Measurements from ENCODE around the gene SIRPB1.
"Not testable (repeated sequence)": the region's sequence is repeated elsewhere in the genome, so short reads cannot be mapped to it uniquely, and the experiment has no call there.

Gene SIRPB1

GRCh38 chr20:1651268-1652058 lies 31.7 kb upstream of the SIRPB1 start:
- no peak overlapping the region for H3K4me3 Mint-ChIP-seq
- no peaks in the 10 kb centered on the region for H3K27me3 Mint-ChIP-seq
- H3K4me1 Mint-ChIP-seq (ENCODE audit: low read depth): peaks cover 87% of the 10 kb centered on the region
- H3K27ac Mint-ChIP-seq: peak overlapping the region; percentile 71
- peaks cover 71% of the 10 kb centered on the region for H3K36me3 Mint-ChIP-seq (ENCODE audit: low read depth)
- no peak for DNase-seq
- H3K9me3 Mint-ChIP-seq: no peaks in the 10 kb centered on the region

GRCh38 chr20:1648101-1648500 lies 28.3 kb upstream of the SIRPB1 start:
- no peaks in the 10 kb centered on the region for H3K27me3 Mint-ChIP-seq
- peaks cover 63% of the 10 kb centered on the region for H3K36me3 Mint-ChIP-seq (ENCODE audit: low read depth)
- H3K4me3 Mint-ChIP-seq: no peak overlapping the region
- H3K4me1 Mint-ChIP-seq (ENCODE audit: low read depth): peaks cover 82% of the 10 kb centered on the region
- peak overlapping the region; percentile 95 for H3K27ac Mint-ChIP-seq
- DNase-seq: no peak
- H3K9me3 Mint-ChIP-seq: no peaks in the 10 kb centered on the region

GRCh38 chr20:1646975-1647431 lies 27.2 kb upstream of the SIRPB1 start:
- Mint-ChIP-seq H3K36me3 (ENCODE audit: low read depth) (peaks cover 57% of the 10 kb centered on the region), H3K9me3 (no peaks in the 10 kb centered on the region), H3K4me3 (no peak overlapping the region), H3K27me3 (no peaks in the 10 kb centered on the region), H3K4me1 (ENCODE audit: low read depth) (peaks cover 72% of the 10 kb centered on the region), H3K27ac (peak overlapping the region; percentile 95)
- DNase-seq: peak; percentile 67

- Mint-ChIP-seq H3K4me3 (no peak overlapping the region), H3K27me3 (no peaks in the 10 kb centered on the region), H3K36me3 (ENCODE audit: low read depth) (peaks cover 50% of the 10 kb centered on the region), H3K27ac (no peak overlapping the region), H3K9me3 (peaks cover 10% of the 10 kb centered on the region), H3K4me1 (ENCODE audit: low read depth) (peaks cover 56% of the 10 kb centered on the region)
- DNase-seq: no peak
These were observed 24.5 kb upstream of the SIRPB1 start for GRCh38 chr20:1644101-1644962.

GRCh38 chr20:1638643-1639042 lies 18.8 kb upstream of the SIRPB1 start:
- H3K27ac Mint-ChIP-seq, H3K4me3 Mint-ChIP-seq, DNase-seq, H3K27me3 Mint-ChIP-seq: not testable (repeated sequence)
- peaks cover 44% of the 10 kb centered on the region for H3K4me1 Mint-ChIP-seq (ENCODE audit: low read depth)
- peaks cover 12% of the 10 kb centered on the region for H3K9me3 Mint-ChIP-seq
- peaks cover 35% of the 10 kb centered on the region for H3K36me3 Mint-ChIP-seq (ENCODE audit: low read depth)

- peaks cover 12% of the 10 kb centered on the region for H3K9me3 Mint-ChIP-seq
- H3K4me1 Mint-ChIP-seq (ENCODE audit: low read depth): peaks cover 51% of the 10 kb centered on the region
- peaks cover 38% of the 10 kb centered on the region for H3K36me3 Mint-ChIP-seq (ENCODE audit: low read depth)
- H3K4me3 Mint-ChIP-seq: no peak overlapping the region
- H3K27me3 Mint-ChIP-seq: no peaks in the 10 kb centered on the region
- peak overlapping the region; percentile 20 for H3K27ac Mint-ChIP-seq
- DNase-seq: no peak
These were observed 17.9 kb upstream of the SIRPB1 start for GRCh38 chr20:1637755-1638154.

- H3K36me3 Mint-ChIP-seq (ENCODE audit: low read depth): peaks cover 38% of the 10 kb centered on the region
- no peak overlapping the region for H3K4me3 Mint-ChIP-seq
- peaks cover 57% of the 10 kb centered on the region for H3K4me1 Mint-ChIP-seq (ENCODE audit: low read depth)
- no peak for DNase-seq
- no peaks in the 10 kb centered on the region for H3K27me3 Mint-ChIP-seq
- H3K27ac Mint-ChIP-seq: peak overlapping the region; percentile 20
- H3K9me3 Mint-ChIP-seq: peaks cover 12% of the 10 kb centered on the region
These were observed 17.4 kb upstream of the SIRPB1 start for GRCh38 chr20:1637226-1637625.

GRCh38 chr20:1636621-1637020 lies 16.8 kb upstream of the SIRPB1 start:
- Mint-ChIP-seq H3K27me3 (no peaks in the 10 kb centered on the region), H3K4me1 (ENCODE audit: low read depth) (peaks cover 63% of the 10 kb centered on the region), H3K36me3 (ENCODE audit: low read depth) (peaks cover 43% of the 10 kb centered on the region), H3K27ac (peak overlapping the region; percentile 23), H3K9me3 (peaks cover 12% of the 10 kb centered on the region), H3K4me3 (no peak overlapping the region)
- DNase-seq: no peak

GRCh38 chr20:1635291-1635979 lies 15.6 kb upstream of the SIRPB1 start:
- H3K36me3 Mint-ChIP-seq (ENCODE audit: low read depth): peaks cover 50% of the 10 kb centered on the region
- peak overlapping the region; percentile 45 for H3K27ac Mint-ChIP-seq
- DNase-seq: no peak
- peaks cover 75% of the 10 kb centered on the region for H3K4me1 Mint-ChIP-seq (ENCODE audit: low read depth)
- H3K4me3 Mint-ChIP-seq: no peak overlapping the region
- peaks cover 8% of the 10 kb centered on the region for H3K9me3 Mint-ChIP-seq
- H3K27me3 Mint-ChIP-seq: no peaks in the 10 kb centered on the region

- no peaks in the 10 kb centered on the region for H3K27me3 Mint-ChIP-seq
- H3K9me3 Mint-ChIP-seq: no peaks in the 10 kb centered on the region
- H3K4me3 Mint-ChIP-seq: no peak overlapping the region
- DNase-seq: no peak
- H3K36me3 Mint-ChIP-seq (ENCODE audit: low read depth): peaks cover 66% of the 10 kb centered on the region
- peak overlapping the region; percentile 8 for H3K27ac Mint-ChIP-seq
- peaks cover 78% of the 10 kb centered on the region for H3K4me1 Mint-ChIP-seq (ENCODE audit: low read depth)
These were observed 13.7 kb upstream of the SIRPB1 start for GRCh38 chr20:1633535-1633934.

- Mint-ChIP-seq H3K27me3 (no peaks in the 10 kb centered on the region), H3K36me3 (ENCODE audit: low read depth) (peaks cover 75% of the 10 kb centered on the region), H3K4me1 (ENCODE audit: low read depth) (peaks cover 81% of the 10 kb centered on the region), H3K4me3 (peak overlapping the region; percentile 40), H3K27ac (peak overlapping the region; percentile 89), H3K9me3 (no peaks in the 10 kb centered on the region)
- DNase-seq: peak; percentile 64
These were observed 12.4 kb upstream of the SIRPB1 start for GRCh38 chr20:1632178-1632577.

GRCh38 chr20:1631309-1632151 lies 11.7 kb upstream of the SIRPB1 start:
- Mint-ChIP-seq H3K27ac (peak overlapping the region; percentile 89), H3K9me3 (no peaks in the 10 kb centered on the region), H3K4me3 (peak overlapping the region; percentile 40), H3K36me3 (ENCODE audit: low read depth) (peaks cover 68% of the 10 kb centered on the region), H3K27me3 (no peaks in the 10 kb centered on the region), H3K4me1 (ENCODE audit: low read depth) (peaks cover 81% of the 10 kb centered on the region)
- no peak for DNase-seq

GRCh38 chr20:1630186-1630585 lies 10.4 kb upstream of the SIRPB1 start:
- H3K4me3 Mint-ChIP-seq: no peak overlapping the region
- H3K27ac Mint-ChIP-seq: no peak overlapping the region
- peaks cover 59% of the 10 kb centered on the region for H3K36me3 Mint-ChIP-seq (ENCODE audit: low read depth)
- DNase-seq: no peak
- peaks cover 85% of the 10 kb centered on the region for H3K4me1 Mint-ChIP-seq (ENCODE audit: low read depth)
- no peaks in the 10 kb centered on the region for H3K9me3 Mint-ChIP-seq
- H3K27me3 Mint-ChIP-seq: no peaks in the 10 kb centered on the region

- no peak for DNase-seq
- no peaks in the 10 kb centered on the region for H3K27me3 Mint-ChIP-seq
- H3K4me3 Mint-ChIP-seq: no peak overlapping the region
- H3K36me3 Mint-ChIP-seq (ENCODE audit: low read depth): peaks cover 53% of the 10 kb centered on the region
- no peaks in the 10 kb centered on the region for H3K9me3 Mint-ChIP-seq
- H3K4me1 Mint-ChIP-seq (ENCODE audit: low read depth): peaks cover 92% of the 10 kb centered on the region
- peak overlapping the region; percentile 34 for H3K27ac Mint-ChIP-seq
These were observed 9.5 kb upstream of the SIRPB1 start for GRCh38 chr20:1629321-1629720.

All from activated T-cell treated with anti-CD3 and anti-CD28 coated beads, Interleukin-2, amount 50 U/mL, for 24 hours (primary cell).